ENCODE results near the gene SGCG.

DNA sequence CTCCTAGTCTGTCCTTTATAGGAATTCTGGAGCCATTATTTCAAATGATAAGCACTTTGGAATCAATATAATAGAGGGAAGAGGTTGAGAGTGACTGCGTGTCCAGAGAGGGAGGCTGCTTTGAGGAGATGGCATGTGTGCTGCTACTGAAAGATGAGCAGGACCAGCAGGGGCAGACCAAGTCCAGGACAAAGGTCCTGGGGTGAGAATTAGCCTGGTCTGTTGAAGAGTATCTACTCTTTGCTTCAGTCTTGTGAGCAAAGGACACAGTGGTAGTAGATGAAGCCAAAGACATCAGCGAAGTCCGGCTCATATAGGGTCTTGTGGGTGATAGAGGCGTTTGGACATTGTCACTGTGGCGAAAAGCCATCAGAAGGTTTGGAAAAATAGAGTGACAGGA is 21.1 kb downstream of the SGCG start:
- TF ChIP-seq BHLHE40 (IDR thresholded peaks at IDR 0.05; ENCODE audit: borderline replicate concordance): no peak
- TF ChIP-seq ZNF384 (IDR thresholded peaks at IDR 0.05): no peak
- TF ChIP-seq LEF1 (IDR thresholded peaks at IDR 0.05; ENCODE audit: borderline replicate concordance): no peak
- no peak for TF ChIP-seq ARNT (IDR thresholded peaks at IDR 0.05)
- TF ChIP-seq FOXK2 (IDR thresholded peaks at IDR 0.05): no peak
- TF ChIP-seq SUZ12 (IDR thresholded peaks at IDR 0.05): no peak
- no peak for TF ChIP-seq FOXA1 (IDR thresholded peaks at IDR 0.05)
- no peak for TF ChIP-seq SP1 (IDR thresholded peaks at IDR 0.05)

All from HEK293T (cell line).